Measurements from ENCODE around the gene FAT4.

The FAT4 gene

GRCh38 chr4:125316791-125317524 is 2.2 kb downstream of the FAT4 start:
- Histone ChIP-seq H3K27ac (ENCODE audit: low read depth, low read length) (no peak overlapping the region), H3K4me3 (ENCODE audit: low read depth, low read length) (peak overlapping the region; percentile 87), H3K4me1 (ENCODE audit: control insufficient read depth, insufficient read depth, low read length) (peaks cover 14% of the 10 kb centered on the region), H3K9me3 (ENCODE audit: control insufficient read depth, insufficient read depth, low read depth, low read length) (no peaks in the 10 kb centered on the region), H3K27me3 (ENCODE audit: control insufficient read depth, insufficient read depth, low read length) (peaks cover 32% of the 10 kb centered on the region), H3K9ac (ENCODE audit: low read length) (peak overlapping the region; percentile 55), H3K36me3 (ENCODE audit: control insufficient read depth, insufficient read depth, low read length) (0 out of 2 replicates have a peak, but pooled peaks cover 3% of the 10 kb centered on the region)

- Histone ChIP-seq H3K27ac (ENCODE audit: low read depth, low read length) (no peak overlapping the region), H3K27me3 (ENCODE audit: control insufficient read depth, insufficient read depth, low read length) (peaks cover 32% of the 10 kb centered on the region), H3K9ac (ENCODE audit: low read length) (peak overlapping the region; percentile 41), H3K4me3 (ENCODE audit: low read depth, low read length) (peak overlapping the region; percentile 87), H3K4me1 (ENCODE audit: control insufficient read depth, insufficient read depth, low read length) (peaks cover 19% of the 10 kb centered on the region), H3K9me3 (ENCODE audit: control insufficient read depth, insufficient read depth, low read depth, low read length) (no peaks in the 10 kb centered on the region), H3K36me3 (ENCODE audit: control insufficient read depth, insufficient read depth, low read length) (0 out of 2 replicates have a peak, but pooled peaks cover 3% of the 10 kb centered on the region)
These were observed 2.7 kb downstream of the FAT4 start for GRCh38 chr4:125317525-125317877.

- Histone ChIP-seq H3K9me3 (ENCODE audit: control insufficient read depth, insufficient read depth, low read depth, low read length) (no peaks in the 10 kb centered on the region), H3K36me3 (ENCODE audit: control insufficient read depth, insufficient read depth, low read length) (0 out of 2 replicates have a peak, but pooled peaks cover 3% of the 10 kb centered on the region), H3K4me3 (ENCODE audit: low read depth, low read length) (no peak overlapping the region), H3K4me1 (ENCODE audit: control insufficient read depth, insufficient read depth, low read length) (peaks cover 23% of the 10 kb centered on the region), H3K27me3 (ENCODE audit: control insufficient read depth, insufficient read depth, low read length) (peaks cover 32% of the 10 kb centered on the region), H3K9ac (ENCODE audit: low read length) (no peak overlapping the region), H3K27ac (ENCODE audit: low read depth, low read length) (no peak overlapping the region)
These were observed 4.6 kb downstream of the FAT4 start for GRCh38 chr4:125319311-125319710.

- Histone ChIP-seq H3K9me3 (ENCODE audit: control insufficient read depth, insufficient read depth, low read depth, low read length) (no peaks in the 10 kb centered on the region), H3K9ac (ENCODE audit: low read length) (no peak overlapping the region), H3K36me3 (ENCODE audit: control insufficient read depth, insufficient read depth, low read length) (0 out of 2 replicates have a peak, but pooled peaks cover 3% of the 10 kb centered on the region), H3K4me3 (ENCODE audit: low read depth, low read length) (no peak overlapping the region; the same call in 1 of the 2 replicates), H3K4me1 (ENCODE audit: control insufficient read depth, insufficient read depth, low read length) (peaks cover 37% of the 10 kb centered on the region), H3K27me3 (ENCODE audit: control insufficient read depth, insufficient read depth, low read length) (peaks cover 20% of the 10 kb centered on the region), H3K27ac (ENCODE audit: low read depth, low read length) (no peak overlapping the region)
These were observed 7.1 kb downstream of the FAT4 start for GRCh38 chr4:125321709-125322365.

GRCh38 chr4:125322366-125322730 is 7.6 kb downstream of the FAT4 start:
- no peak overlapping the region for H3K27ac ChIP-seq (ENCODE audit: low read depth, low read length)
- 0 out of 2 replicates have a peak, but pooled peaks cover 3% of the 10 kb centered on the region for H3K36me3 ChIP-seq (ENCODE audit: control insufficient read depth, insufficient read depth, low read length)
- peaks cover 15% of the 10 kb centered on the region for H3K27me3 ChIP-seq (ENCODE audit: control insufficient read depth, insufficient read depth, low read length)
- no peaks in the 10 kb centered on the region for H3K9me3 ChIP-seq (ENCODE audit: control insufficient read depth, insufficient read depth, low read depth, low read length)
- H3K4me3 ChIP-seq (ENCODE audit: low read depth, low read length), result no peak overlapping the region
- H3K4me1 ChIP-seq (ENCODE audit: control insufficient read depth, insufficient read depth, low read length), result peaks cover 37% of the 10 kb centered on the region
- H3K9ac ChIP-seq (ENCODE audit: low read length), result no peak overlapping the region

GRCh38 chr4:125323654-125324053 is 8.9 kb downstream of the FAT4 start:
- H3K27me3 ChIP-seq (ENCODE audit: control insufficient read depth, insufficient read depth, low read length), result peaks cover 2% of the 10 kb centered on the region
- no peaks in the 10 kb centered on the region for H3K36me3 ChIP-seq (ENCODE audit: control insufficient read depth, insufficient read depth, low read length)
- no peak overlapping the region for H3K4me3 ChIP-seq (ENCODE audit: low read depth, low read length)
- H3K4me1 ChIP-seq (ENCODE audit: control insufficient read depth, insufficient read depth, low read length), result peaks cover 29% of the 10 kb centered on the region
- H3K27ac ChIP-seq (ENCODE audit: low read depth, low read length), result 0 out of 2 replicates have a peak overlapping the region, but pooled peaks have one; percentile 23
- H3K9ac ChIP-seq (ENCODE audit: low read length), result no peak overlapping the region
- H3K9me3 ChIP-seq (ENCODE audit: control insufficient read depth, insufficient read depth, low read depth, low read length), result no peaks in the 10 kb centered on the region

- peak overlapping the region; percentile 9; the same call in 1 of the 2 replicates for H3K4me3 ChIP-seq (ENCODE audit: low read depth, low read length)
- H3K27me3 ChIP-seq (ENCODE audit: control insufficient read depth, insufficient read depth, low read length), result no peaks in the 10 kb centered on the region
- H3K9me3 ChIP-seq (ENCODE audit: control insufficient read depth, insufficient read depth, low read depth, low read length), result no peaks in the 10 kb centered on the region
- H3K9ac ChIP-seq (ENCODE audit: low read length), result no peak overlapping the region
- H3K4me1 ChIP-seq (ENCODE audit: control insufficient read depth, insufficient read depth, low read length), result peaks cover 29% of the 10 kb centered on the region
- no peak overlapping the region for H3K27ac ChIP-seq (ENCODE audit: low read depth, low read length)
- no peaks in the 10 kb centered on the region for H3K36me3 ChIP-seq (ENCODE audit: control insufficient read depth, insufficient read depth, low read length)
These were observed 11.0 kb downstream of the FAT4 start for GRCh38 chr4:125325733-125326132.

GRCh38 chr4:125331116-125331515 is 16.4 kb downstream of the FAT4 start:
- no peak overlapping the region for H3K9ac ChIP-seq (ENCODE audit: low read length)
- H3K4me3 ChIP-seq (ENCODE audit: low read depth, low read length), result no peak overlapping the region
- H3K4me1 ChIP-seq (ENCODE audit: control insufficient read depth, insufficient read depth, low read length), result 0 out of 2 replicates have a peak, but pooled peaks cover 11% of the 10 kb centered on the region
- H3K36me3 ChIP-seq (ENCODE audit: control insufficient read depth, insufficient read depth, low read length), result no peaks in the 10 kb centered on the region
- H3K27me3 ChIP-seq (ENCODE audit: control insufficient read depth, insufficient read depth, low read length), result no peaks in the 10 kb centered on the region
- H3K9me3 ChIP-seq (ENCODE audit: control insufficient read depth, insufficient read depth, low read depth, low read length), result no peaks in the 10 kb centered on the region
- H3K27ac ChIP-seq (ENCODE audit: low read depth, low read length), result no peak overlapping the region

GRCh38 chr4:125334926-125335325 is 20.2 kb downstream of the FAT4 start:
- no peak overlapping the region for H3K4me3 ChIP-seq (ENCODE audit: low read depth, low read length)
- H3K4me1 ChIP-seq (ENCODE audit: control insufficient read depth, insufficient read depth, low read length), result peaks cover 14% of the 10 kb centered on the region; the same call in 1 of the 2 replicates
- no peaks in the 10 kb centered on the region for H3K27me3 ChIP-seq (ENCODE audit: control insufficient read depth, insufficient read depth, low read length)
- no peaks in the 10 kb centered on the region for H3K9me3 ChIP-seq (ENCODE audit: control insufficient read depth, insufficient read depth, low read depth, low read length)
- H3K27ac ChIP-seq (ENCODE audit: low read depth, low read length), result no peak overlapping the region
- H3K36me3 ChIP-seq (ENCODE audit: control insufficient read depth, insufficient read depth, low read length), result no peaks in the 10 kb centered on the region
- no peak overlapping the region for H3K9ac ChIP-seq (ENCODE audit: low read length)

GRCh38 chr4:125338814-125339213 is 24.1 kb downstream of the FAT4 start:
- no peak overlapping the region for H3K9ac ChIP-seq (ENCODE audit: low read length)
- peaks cover 13% of the 10 kb centered on the region for H3K4me1 ChIP-seq (ENCODE audit: control insufficient read depth, insufficient read depth, low read length)
- no peaks in the 10 kb centered on the region for H3K36me3 ChIP-seq (ENCODE audit: control insufficient read depth, insufficient read depth, low read length)
- H3K4me3 ChIP-seq (ENCODE audit: low read depth, low read length), result no peak overlapping the region
- H3K27me3 ChIP-seq (ENCODE audit: control insufficient read depth, insufficient read depth, low read length), result no peaks in the 10 kb centered on the region
- no peak overlapping the region for H3K27ac ChIP-seq (ENCODE audit: low read depth, low read length)
- H3K9me3 ChIP-seq (ENCODE audit: control insufficient read depth, insufficient read depth, low read depth, low read length), result no peaks in the 10 kb centered on the region

GRCh38 chr4:125344198-125344597 is 29.4 kb downstream of the FAT4 start:
- Histone ChIP-seq H3K36me3 (ENCODE audit: control insufficient read depth, insufficient read depth, low read length) (no peaks in the 10 kb centered on the region), H3K4me1 (ENCODE audit: control insufficient read depth, insufficient read depth, low read length) (peaks cover 26% of the 10 kb centered on the region), H3K27me3 (ENCODE audit: control insufficient read depth, insufficient read depth, low read length) (no peaks in the 10 kb centered on the region)

More at GRCh38 chr4:125344198-125344597, 29.4 kb downstream of the FAT4 start:
- Histone ChIP-seq H3K9me3 (ENCODE audit: control insufficient read depth, insufficient read depth, low read depth, low read length) (no peaks in the 10 kb centered on the region), H3K27ac (ENCODE audit: low read depth, low read length) (no peak overlapping the region; the same call in 1 of the 2 replicates), H3K4me3 (ENCODE audit: low read depth, low read length) (no peak overlapping the region), H3K9ac (ENCODE audit: low read length) (no peak overlapping the region)

All from HUES6 (cell line).